ENCODE measurements around the gene TMEM8B. TPM values are rescaled to one million over a fixed set of nuclear protein-coding genes. Genes with fewer than 3 reads are reported as not detected.

The TMEM8B gene
- 4.8 TPM for total RNA-seq
- polyA plus RNA-seq, result 23.8 TPM

DNA sequence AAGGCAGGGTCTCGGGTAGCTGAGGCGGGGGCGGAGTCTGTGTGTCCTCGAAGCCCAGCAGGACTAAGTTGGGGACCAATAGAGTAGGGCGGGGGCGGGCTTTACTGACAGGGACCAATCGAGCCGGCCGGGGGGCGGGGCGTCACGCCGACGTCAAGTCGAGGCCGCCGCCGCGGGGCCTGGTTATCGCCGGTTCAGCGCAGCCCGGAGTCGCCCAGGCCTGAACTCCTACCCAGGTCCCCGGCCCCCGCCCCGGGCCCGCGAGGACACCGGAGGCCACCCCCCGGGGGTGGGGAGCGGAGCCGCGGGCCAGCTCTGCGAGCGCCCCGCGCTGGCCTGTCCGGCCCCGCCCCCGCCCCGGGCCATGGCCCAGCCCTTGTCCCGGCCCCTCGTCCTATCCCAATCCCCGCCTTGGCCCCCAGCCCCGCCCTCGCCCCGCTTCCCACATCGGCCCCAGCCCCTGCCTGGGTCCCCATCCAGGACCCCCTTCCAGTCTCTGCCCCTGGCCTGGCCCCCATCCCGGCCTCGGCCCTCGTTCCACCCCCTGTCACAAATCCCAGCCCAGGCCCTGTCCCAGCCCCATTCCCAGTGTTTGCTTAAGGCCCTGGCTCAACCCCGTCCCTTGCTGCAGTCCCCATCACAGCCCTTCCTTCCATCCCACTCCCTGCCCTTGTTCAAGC is at the start of gene TMEM8B:
TMEM8B (plus strand) TSS at position 145 of the 680 bp plus-strand sequence; CDS start at position 365, 220 bp downstream.
- peak; percentile 91 for DNase-seq (ENCODE audit: extremely low spot score)
- Histone ChIP-seq H3K4me1 (ENCODE audit: insufficient read depth) (no peaks in the 10 kb centered on the region), H3K27ac (ENCODE audit: low read depth) (peak within 1 kb of the TSS; percentile 92), H3K36me3 (ENCODE audit: insufficient read depth) (no peaks in the 10 kb centered on the region), H3K4me3 (ENCODE audit: low read depth, low read length) (peak within 1 kb of the TSS; percentile 63)
- 1% methylated on average over 53 of the region's 53 CpGs for WGBS

DNA sequence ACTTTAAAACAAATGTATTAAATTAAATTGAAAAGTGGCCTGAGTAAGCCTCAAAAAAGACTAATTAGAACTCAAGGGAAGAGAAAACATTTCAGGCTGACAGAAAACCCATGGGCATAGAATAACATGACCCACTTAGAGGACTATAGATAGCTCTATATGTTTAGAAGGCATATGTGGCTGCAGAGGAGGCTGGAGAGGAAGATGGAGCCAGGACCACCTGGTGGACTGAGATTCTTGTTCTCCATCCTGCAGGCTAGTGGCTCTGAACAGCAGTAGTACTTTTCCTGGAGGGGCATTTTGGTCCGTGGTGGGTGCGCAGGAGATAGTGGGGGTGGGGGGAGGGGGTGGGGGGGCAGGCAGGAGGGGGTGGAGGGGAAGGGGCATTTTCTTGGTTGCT is 48.0 kb upstream of the TMEM8B start:
- DNase-seq (ENCODE audit: extremely low spot score), result no peak
- no peaks in the 10 kb centered on the region for H3K4me1 ChIP-seq (ENCODE audit: insufficient read depth)

DNA sequence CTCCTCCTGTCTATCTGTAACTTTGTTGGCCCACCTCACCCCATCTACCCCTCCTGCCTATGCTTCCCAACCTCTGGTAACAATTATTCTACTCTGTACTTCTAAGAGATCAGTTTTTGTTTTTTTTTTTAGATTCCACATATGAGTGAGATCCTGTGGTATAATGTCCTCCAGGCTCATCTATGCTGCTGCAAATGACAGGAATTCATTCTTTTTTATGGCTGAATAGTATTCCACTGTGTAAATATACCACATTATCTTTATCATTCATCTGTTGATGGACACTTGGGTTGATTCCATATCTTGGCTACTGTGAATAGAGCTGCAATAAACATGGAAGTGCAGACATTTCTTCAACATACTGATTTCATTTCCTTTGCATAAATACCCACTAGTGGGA is 45.6 kb upstream of the TMEM8B start:
- H3K4me3 ChIP-seq (ENCODE audit: low read depth, low read length), result no peak overlapping the region
- H3K36me3 ChIP-seq (ENCODE audit: insufficient read depth), result peaks cover 2% of the 10 kb centered on the region
- no peak overlapping the region for H3K27ac ChIP-seq (ENCODE audit: low read depth)
- no peak for DNase-seq (ENCODE audit: extremely low spot score)
- H3K4me1 ChIP-seq (ENCODE audit: insufficient read depth), result no peaks in the 10 kb centered on the region

More for the DNA sequence above, 48.0 kb upstream of the TMEM8B start:
- Histone ChIP-seq H3K36me3 (ENCODE audit: insufficient read depth) (peaks cover 2% of the 10 kb centered on the region), H3K4me3 (ENCODE audit: low read depth, low read length) (no peak overlapping the region), H3K27ac (ENCODE audit: low read depth) (no peak overlapping the region)
- WGBS, result 69% methylated on average over 2 of the region's 2 CpGs

DNA sequence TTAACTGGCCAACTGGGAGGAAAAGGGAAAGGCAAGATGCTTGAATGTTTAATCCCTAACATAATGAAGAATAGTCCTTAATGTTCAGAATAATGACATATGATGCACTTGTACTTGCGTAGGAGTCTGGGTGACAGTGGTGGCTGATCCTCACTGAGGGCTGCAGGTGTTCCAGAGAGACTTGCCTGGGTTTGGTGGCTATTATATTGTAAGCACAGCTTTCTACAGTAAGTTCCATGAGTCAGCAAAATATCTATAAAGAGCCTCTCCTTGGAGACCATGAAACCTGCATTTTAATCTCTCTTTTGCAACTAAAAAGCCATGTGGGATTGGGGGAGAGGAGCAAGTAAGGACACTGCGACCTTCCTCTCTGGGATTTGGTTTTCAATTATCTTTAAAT is 39.5 kb upstream of the TMEM8B start:
- no peak overlapping the region for H3K4me3 ChIP-seq (ENCODE audit: low read depth, low read length)
- no peak overlapping the region for H3K27ac ChIP-seq (ENCODE audit: low read depth)
- WGBS, result 95% methylated on average over 2 of the region's 2 CpGs
- peaks cover 1% of the 10 kb centered on the region for H3K4me1 ChIP-seq (ENCODE audit: insufficient read depth)
- DNase-seq (ENCODE audit: extremely low spot score), result no peak
- peaks cover 2% of the 10 kb centered on the region for H3K36me3 ChIP-seq (ENCODE audit: insufficient read depth)

DNA sequence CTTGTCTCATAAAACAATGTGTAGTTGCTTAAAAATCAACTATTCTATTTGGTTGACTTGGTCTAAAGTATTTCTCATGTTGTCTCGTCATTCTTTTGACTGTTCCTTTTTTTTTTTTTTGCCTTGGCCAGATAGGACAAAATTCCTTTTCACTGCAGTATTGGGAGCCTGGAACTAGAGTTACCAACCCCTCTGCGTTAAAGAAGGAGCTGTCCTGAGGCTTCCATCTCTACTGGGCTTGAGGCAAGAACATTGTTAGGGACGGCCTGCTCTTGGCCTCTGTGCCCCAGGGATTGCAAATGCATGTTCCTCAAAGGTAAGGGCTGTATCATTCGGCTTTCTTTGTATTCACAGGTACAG is 39.0 kb upstream of the TMEM8B start:
- Histone ChIP-seq H3K4me3 (ENCODE audit: low read depth, low read length) (no peak overlapping the region), H3K4me1 (ENCODE audit: insufficient read depth) (peaks cover 1% of the 10 kb centered on the region), H3K36me3 (ENCODE audit: insufficient read depth) (peaks cover 2% of the 10 kb centered on the region), H3K27ac (ENCODE audit: low read depth) (no peak overlapping the region)
- no peak for DNase-seq (ENCODE audit: extremely low spot score)
- WGBS, result 34% methylated on average over 4 of the region's 4 CpGs

DNA sequence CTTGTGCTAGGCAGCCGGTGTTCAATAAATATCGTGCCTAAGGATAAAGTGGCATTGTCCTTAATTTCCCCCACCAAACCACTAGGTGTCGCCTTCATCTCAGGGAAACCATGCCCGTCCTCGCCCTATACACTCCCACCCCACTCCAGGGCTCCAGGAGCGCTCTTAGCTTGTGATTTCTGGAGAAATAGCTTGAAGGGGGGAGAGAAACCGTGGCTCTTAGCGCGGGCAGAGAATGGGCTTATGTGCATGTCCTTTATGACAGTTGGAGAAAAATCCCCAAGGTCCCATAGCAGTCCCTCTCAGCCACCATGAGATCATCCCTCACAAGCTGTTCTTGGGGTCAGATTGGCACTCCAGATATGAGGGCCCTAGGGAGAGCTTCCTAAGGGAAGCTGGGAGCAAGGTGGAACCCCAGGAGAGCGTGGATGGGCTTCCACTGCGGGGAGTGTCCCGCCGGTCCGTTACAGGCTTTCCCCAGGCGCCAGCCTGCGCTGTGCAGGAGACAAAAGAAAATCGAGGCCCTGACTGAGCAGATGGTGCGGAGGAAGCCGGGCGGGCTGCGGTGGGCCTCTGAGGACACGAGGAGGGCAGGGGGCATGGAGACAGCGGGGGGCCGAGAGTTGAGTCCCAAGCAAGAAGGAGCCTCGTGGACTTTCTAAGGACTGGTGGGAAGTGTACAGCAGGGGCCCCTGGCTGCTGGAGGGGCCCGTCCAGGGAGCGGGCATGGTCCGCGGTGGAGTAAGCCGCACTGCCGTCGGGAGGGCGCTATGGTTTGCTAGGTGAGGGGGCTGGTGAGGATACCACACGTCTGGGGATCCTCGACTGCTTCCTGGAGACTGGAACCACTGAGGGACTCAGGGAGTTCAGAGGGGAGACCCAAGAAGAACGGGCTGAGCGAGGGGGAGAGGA is 38.4 kb upstream of the TMEM8B start:
- peak overlapping the region; percentile 11 for H3K27ac ChIP-seq (ENCODE audit: low read depth)
- H3K4me1 ChIP-seq (ENCODE audit: insufficient read depth), result peaks cover 1% of the 10 kb centered on the region
- peak; percentile 76 for DNase-seq (ENCODE audit: extremely low spot score)
- WGBS, result 30% methylated on average over 37 of the region's 37 CpGs
- no peaks in the 10 kb centered on the region for H3K36me3 ChIP-seq (ENCODE audit: insufficient read depth)
- peak overlapping the region; percentile 56 for H3K4me3 ChIP-seq (ENCODE audit: low read depth, low read length)

GRCh38 chr9:35791297-35791921 is 37.6 kb upstream of the TMEM8B start, which contains the start of gene NPR2:
Gene NPR2 (plus strand): TSS chr9:35791591. CDS start chr9:35792409, 818 bp downstream.
- Histone ChIP-seq H3K4me1 (ENCODE audit: insufficient read depth) (peaks cover 1% of the 10 kb centered on the region), H3K4me3 (ENCODE audit: low read depth, low read length) (peak within 1 kb of the TSS; percentile 56), H3K27ac (ENCODE audit: low read depth) (peak within 1 kb of the TSS; percentile 11), H3K36me3 (ENCODE audit: insufficient read depth) (no peaks in the 10 kb centered on the region)
- no peak for DNase-seq (ENCODE audit: extremely low spot score)
- WGBS, result 7% methylated on average over 63 of the region's 64 CpGs

DNA sequence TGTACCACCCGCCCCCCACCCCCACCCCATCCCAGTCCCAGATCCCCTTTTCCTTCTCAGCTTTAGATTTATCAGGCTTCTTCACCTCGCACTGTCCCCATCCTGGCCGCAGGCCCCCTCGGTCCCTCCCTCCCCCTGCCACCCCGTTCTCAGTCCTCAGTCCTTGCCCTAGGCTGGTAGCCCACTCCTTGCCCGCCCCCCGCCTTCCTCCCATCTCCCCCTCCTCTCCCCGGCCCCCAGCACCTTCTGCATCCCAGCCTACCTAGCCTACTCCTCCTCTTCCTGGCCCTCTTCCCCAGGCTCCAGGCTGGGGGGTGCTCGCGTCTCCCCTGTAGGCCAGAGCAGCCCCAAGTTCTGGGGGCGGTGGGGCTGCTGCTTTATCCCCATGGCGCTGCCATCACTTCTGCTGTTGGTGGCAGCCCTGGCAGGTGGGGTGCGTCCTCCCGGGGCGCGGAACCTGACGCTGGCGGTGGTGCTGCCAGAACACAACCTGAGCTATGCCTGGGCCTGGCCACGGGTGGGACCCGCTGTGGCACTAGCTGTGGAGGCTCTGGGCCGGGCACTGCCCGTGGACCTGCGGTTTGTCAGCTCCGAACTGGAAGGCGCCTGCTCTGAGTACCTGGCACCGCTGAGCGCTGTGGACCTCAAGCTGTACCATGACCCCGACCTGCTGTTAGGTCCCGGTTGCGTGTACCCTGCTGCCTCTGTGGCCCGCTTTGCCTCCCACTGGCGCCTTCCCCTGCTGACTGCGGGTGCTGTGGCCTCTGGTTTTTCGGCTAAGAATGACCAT is 36.8 kb upstream of the TMEM8B start:
- peaks cover 1% of the 10 kb centered on the region for H3K4me1 ChIP-seq (ENCODE audit: insufficient read depth)
- WGBS, result 72% methylated on average over 34 of the region's 34 CpGs

DNA sequence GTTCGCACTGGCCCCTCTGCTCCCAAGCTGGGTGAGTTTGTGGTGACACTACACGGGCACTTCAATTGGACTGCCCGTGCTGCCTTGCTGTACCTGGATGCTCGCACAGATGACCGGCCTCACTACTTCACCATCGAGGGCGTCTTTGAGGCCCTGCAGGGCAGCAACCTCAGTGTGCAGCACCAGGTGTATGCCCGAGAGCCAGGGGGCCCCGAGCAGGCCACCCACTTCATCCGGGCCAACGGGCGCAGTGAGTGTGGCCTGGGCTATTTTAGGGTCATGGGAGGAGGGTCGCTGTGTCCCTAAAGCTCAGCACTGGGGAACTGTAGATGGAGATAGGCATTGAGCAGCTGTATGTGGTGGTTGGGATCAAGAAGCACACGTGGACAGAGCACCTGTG is 36.2 kb upstream of the TMEM8B start:
- no peak for DNase-seq (ENCODE audit: extremely low spot score)
- no peak overlapping the region for H3K4me3 ChIP-seq (ENCODE audit: low read depth, low read length)
- no peaks in the 10 kb centered on the region for H3K36me3 ChIP-seq (ENCODE audit: insufficient read depth)
- peaks cover 1% of the 10 kb centered on the region for H3K4me1 ChIP-seq (ENCODE audit: insufficient read depth)
- no peak overlapping the region for H3K27ac ChIP-seq (ENCODE audit: low read depth)
- WGBS, result 87% methylated on average over 14 of the region's 14 CpGs

More for the DNA sequence above, 36.8 kb upstream of the TMEM8B start:
- no peak overlapping the region for H3K27ac ChIP-seq (ENCODE audit: low read depth)
- no peak for DNase-seq (ENCODE audit: extremely low spot score)
- peak overlapping the region; percentile 56 for H3K4me3 ChIP-seq (ENCODE audit: low read depth, low read length)
- H3K36me3 ChIP-seq (ENCODE audit: insufficient read depth), result no peaks in the 10 kb centered on the region

DNA sequence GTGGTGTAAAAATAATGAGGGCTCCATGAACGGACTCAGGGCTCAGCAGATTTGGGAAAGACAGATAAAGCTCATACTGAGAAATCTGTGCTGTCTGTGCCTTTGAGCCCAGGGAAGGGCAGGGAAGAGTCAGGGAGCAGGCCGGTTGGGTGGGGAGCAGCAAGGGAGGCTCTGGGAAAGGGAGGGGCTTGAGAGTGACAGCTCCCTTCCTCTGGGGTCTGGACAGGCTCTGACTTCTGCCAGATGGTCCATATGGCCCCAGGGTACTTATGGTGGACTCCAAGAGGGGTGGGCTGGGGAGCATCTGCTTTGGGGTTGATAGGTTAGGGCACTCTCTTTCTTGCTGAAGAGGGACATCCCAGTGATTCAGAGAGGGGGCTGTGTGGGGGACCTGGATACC is 35.6 kb upstream of the TMEM8B start:
- H3K36me3 ChIP-seq (ENCODE audit: insufficient read depth), result no peaks in the 10 kb centered on the region
- WGBS, result 45% methylated on average over 2 of the region's 2 CpGs
- peaks cover 1% of the 10 kb centered on the region for H3K4me1 ChIP-seq (ENCODE audit: insufficient read depth)
- no peak for DNase-seq (ENCODE audit: extremely low spot score)
- no peak overlapping the region for H3K27ac ChIP-seq (ENCODE audit: low read depth)
- H3K4me3 ChIP-seq (ENCODE audit: low read depth, low read length), result no peak overlapping the region

DNA sequence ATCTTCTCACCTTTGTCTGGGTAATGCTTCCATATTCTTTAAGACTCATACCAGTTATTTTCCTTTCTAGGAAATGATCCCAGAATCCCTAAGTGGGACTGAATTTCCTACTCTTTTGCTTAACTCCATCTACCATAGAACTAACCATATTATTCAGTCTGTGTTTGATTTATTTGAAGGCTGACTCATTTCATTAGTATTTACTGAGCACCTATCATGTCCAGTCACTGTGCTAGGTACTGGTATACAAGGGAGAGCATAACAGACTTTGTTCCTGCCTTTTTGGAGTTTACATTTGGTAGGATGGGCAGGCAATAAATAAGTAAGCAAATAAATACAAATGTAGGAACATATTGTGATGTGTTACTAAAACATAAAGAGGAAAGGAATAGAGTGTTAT is 33.3 kb upstream of the TMEM8B start:
- Histone ChIP-seq H3K27ac (ENCODE audit: low read depth) (no peak overlapping the region), H3K36me3 (ENCODE audit: insufficient read depth) (no peaks in the 10 kb centered on the region), H3K4me1 (ENCODE audit: insufficient read depth) (peaks cover 1% of the 10 kb centered on the region), H3K4me3 (ENCODE audit: low read depth, low read length) (no peak overlapping the region)
- no peak for DNase-seq (ENCODE audit: extremely low spot score)

DNA sequence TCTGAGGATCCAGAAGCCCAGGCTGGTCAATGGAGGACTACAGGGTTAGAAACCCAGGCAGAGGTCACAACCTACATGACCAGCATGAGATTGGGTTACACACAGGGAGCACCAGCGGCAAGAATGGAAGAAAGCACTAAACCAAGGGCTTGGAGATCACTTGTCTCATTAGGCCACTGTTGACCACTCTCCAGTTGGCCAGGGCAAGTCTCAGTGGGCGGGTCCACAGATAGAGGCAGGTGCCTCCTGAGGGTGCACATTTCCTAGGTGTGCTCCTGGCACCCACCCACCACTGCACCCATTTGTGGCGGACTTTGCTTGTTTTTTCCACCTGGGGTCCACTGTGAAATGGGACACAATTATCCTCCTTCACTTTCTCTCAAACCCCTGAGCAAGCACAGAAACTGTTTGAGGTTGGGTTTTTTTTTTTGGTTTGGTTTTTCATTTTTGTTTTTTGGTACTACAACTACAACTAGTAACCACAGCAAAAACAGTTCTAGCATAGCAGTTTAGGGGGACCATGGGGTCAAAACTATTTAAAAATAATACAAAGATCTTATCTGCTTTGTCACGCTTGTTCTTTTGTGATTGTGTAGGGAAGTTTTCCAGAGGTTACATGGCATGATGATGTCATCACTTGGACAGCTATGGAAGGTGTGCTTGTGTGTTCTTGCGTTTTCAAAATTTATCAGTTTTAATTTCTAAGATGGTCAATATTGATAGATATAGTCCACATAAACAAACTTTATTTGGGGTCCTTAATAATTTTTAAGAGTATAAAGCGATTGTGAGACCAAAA is 31.5 kb upstream of the TMEM8B start:
- Histone ChIP-seq H3K36me3 (ENCODE audit: insufficient read depth) (no peaks in the 10 kb centered on the region), H3K4me1 (ENCODE audit: insufficient read depth) (no peaks in the 10 kb centered on the region), H3K4me3 (ENCODE audit: low read depth, low read length) (no peak overlapping the region), H3K27ac (ENCODE audit: low read depth) (no peak overlapping the region)
- 86% methylated on average over 6 of the region's 6 CpGs for WGBS
- no peak for DNase-seq (ENCODE audit: extremely low spot score)
